ENCODE measurements around the gene PAK5. TPM values are rescaled to one million over a fixed set of nuclear protein-coding genes. Genes with fewer than 3 reads are reported as not detected.

PAK5 gene
- total RNA-seq, 1 donor from 2014 or later: not detected

DNA sequence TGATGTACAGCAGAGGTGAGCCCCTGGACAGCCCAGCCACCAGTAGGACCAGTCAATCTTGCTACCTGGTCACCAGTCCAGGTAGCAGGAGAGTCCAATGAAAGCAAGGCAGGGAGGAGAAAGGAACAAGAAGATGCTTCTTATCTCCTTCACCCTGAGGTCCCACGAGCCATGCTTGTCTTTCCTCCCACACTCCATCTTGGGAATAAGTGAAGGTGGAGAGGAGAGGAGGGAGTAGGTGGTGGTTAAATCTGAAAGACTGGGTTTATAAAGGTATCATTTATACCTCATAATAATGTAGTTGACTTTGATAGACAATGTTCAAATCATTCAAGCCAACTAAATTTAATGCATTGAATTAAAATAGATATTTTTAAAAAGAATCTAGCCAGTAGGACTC, 288.6 kb downstream of the PAK5 start:
- no peaks in the 10 kb centered on the region for H3K4me1 ChIP-seq
- no peak for DNase-seq (ENCODE audit: low spot score in 2 of 2)
- intact Hi-C loops (cut with DNase I): no loop called here
- H3K27ac ChIP-seq: no peak overlapping the region
- H3K4me3 ChIP-seq: no peak overlapping the region
- H3K9me3 ChIP-seq: no peaks in the 10 kb centered on the region
- no peaks in the 10 kb centered on the region for H3K27me3 ChIP-seq
- TF ChIP-seq, protein P1, sequence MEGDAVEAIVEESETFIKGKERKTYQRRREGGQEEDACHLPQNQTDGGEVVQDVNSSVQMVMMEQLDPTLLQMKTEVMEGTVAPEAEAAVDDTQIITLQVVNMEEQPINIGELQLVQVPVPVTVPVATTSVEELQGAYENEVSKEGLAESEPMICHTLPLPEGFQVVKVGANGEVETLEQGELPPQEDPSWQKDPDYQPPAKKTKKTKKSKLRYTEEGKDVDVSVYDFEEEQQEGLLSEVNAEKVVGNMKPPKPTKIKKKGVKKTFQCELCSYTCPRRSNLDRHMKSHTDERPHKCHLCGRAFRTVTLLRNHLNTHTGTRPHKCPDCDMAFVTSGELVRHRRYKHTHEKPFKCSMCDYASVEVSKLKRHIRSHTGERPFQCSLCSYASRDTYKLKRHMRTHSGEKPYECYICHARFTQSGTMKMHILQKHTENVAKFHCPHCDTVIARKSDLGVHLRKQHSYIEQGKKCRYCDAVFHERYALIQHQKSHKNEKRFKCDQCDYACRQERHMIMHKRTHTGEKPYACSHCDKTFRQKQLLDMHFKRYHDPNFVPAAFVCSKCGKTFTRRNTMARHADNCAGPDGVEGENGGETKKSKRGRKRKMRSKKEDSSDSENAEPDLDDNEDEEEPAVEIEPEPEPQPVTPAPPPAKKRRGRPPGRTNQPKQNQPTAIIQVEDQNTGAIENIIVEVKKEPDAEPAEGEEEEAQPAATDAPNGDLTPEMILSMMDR (IDR thresholded peaks at IDR 0.05): no peak
- H3K36me3 ChIP-seq: no peaks in the 10 kb centered on the region

DNA sequence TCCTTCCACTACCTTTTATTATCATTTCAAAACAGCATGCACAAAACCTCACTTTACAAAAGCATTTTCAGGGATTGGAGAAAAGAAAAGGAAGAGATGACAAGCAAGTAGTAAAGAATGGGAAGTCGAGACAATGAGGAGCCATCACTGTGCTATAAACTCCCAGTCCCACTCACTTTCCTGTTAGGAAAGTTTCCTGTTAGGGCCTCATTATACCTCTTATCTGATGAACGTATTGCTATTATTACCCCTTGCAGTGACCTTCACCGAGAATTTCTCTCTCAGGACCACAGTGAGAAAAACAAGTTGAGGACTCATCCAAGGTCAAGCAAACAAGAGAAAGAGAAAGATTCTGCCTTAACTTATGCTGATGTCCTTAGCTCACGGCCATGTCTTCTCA, 295.7 kb downstream of the PAK5 start:
- Histone ChIP-seq H3K4me1 (no peaks in the 10 kb centered on the region), H3K9me3 (no peaks in the 10 kb centered on the region), H3K36me3 (no peaks in the 10 kb centered on the region), H3K27me3 (no peaks in the 10 kb centered on the region), H3K4me3 (no peak overlapping the region), H3K27ac (no peak overlapping the region)
- TF ChIP-seq, protein P1 (IDR thresholded peaks at IDR 0.05): no peak
- intact Hi-C loops (cut with DNase I): no loop called here
- DNase-seq (ENCODE audit: low spot score in 2 of 2): no peak

DNA sequence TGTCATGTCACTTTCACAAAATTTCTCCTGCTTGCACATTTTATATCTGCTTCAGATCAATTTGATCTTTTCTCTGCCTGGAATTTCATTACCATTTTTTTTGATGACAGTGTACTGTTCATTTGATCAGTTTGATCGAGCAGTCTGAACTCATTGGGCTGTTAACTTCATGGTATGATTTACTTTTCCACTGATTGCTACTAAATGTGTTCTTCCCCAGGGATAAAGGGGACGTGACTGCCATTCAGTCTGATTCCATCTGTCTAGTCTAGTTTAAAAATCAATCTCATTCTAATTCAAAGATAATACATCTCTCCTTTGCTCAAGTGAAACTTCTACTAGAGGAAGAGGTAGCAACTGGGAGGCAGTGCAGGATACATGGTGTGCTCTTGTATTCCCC, 303.4 kb downstream of the PAK5 start:
- DNase-seq (ENCODE audit: low spot score in 2 of 2): no peak
- no peaks in the 10 kb centered on the region for H3K4me1 ChIP-seq
- no peak overlapping the region for H3K27ac ChIP-seq
- no peaks in the 10 kb centered on the region for H3K9me3 ChIP-seq
- TF ChIP-seq, protein P1 (IDR thresholded peaks at IDR 0.05): no peak
- H3K36me3 ChIP-seq: no peaks in the 10 kb centered on the region
- no peaks in the 10 kb centered on the region for H3K27me3 ChIP-seq
- H3K4me3 ChIP-seq: no peak overlapping the region
- intact Hi-C loops (cut with DNase I): no loop called here

DNA sequence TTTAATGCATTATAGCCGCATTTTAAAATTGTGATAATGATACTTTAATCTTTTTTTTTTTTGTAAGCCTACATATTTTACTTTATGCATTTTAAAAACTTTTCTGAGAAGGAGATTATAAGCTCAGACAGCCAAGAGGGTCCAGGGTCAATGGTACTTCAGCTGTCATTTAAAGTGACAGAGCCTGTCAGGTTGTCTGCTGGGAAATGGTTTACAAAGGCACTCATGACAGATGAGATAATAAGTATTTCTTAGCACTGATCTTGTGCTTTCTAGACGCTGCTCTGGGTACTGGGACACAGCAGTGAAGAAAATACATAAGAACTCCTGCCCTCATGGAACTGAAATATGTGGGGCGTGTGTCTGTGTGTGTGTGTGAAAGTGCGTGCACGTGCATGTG, 304.9 kb downstream of the PAK5 start:
- Histone ChIP-seq H3K27me3 (no peaks in the 10 kb centered on the region), H3K27ac (no peak overlapping the region), H3K4me3 (no peak overlapping the region), H3K9me3 (no peaks in the 10 kb centered on the region), H3K36me3 (no peaks in the 10 kb centered on the region), H3K4me1 (no peaks in the 10 kb centered on the region)
- intact Hi-C loops (cut with DNase I): no loop called here
- TF ChIP-seq, protein P1 (IDR thresholded peaks at IDR 0.05): no peak
- no peak for DNase-seq (ENCODE audit: low spot score in 2 of 2)

DNA sequence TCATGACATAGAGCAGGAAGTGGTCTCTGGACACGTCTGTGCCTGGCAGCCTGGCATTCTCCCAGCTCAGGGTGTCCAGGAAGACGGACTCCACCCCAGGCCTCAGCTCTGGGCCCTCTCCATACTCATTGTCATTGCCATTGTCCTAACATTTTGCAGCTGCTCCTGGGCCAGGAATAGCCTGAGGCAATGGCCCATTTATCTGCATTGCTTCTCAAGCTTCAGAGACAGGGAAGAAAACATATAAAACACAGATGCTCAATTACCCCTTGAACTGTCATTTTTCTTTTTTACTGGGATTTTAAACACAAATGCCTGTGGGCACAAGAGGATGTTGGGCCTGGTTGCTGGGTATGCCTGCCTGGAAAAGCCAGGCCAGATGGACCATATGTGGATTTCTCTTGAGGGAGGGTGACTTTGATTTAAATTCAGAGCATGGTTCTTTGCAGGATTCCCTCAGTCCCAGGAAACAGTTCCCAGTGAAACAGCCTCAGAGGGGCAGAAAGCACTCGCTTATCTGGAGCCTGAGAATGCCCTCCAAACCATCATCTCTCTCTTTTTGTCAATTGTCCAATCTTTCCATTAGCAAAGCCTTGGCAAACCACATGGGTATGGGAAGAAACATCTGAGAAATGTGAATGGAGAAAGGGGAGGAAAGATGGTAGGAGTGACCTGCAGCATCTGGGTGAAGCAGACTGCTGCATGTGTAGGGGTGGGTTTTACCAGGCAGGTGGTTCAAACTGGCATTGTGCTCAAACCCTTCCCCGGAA, 306.6 kb downstream of the PAK5 start:
- no peaks in the 10 kb centered on the region for H3K4me1 ChIP-seq
- no peak for DNase-seq (ENCODE audit: low spot score in 2 of 2)
- H3K27me3 ChIP-seq: no peaks in the 10 kb centered on the region
- intact Hi-C loops (cut with DNase I): no loop called here
- TF ChIP-seq, protein P1 (IDR thresholded peaks at IDR 0.05): no peak
- no peak overlapping the region for H3K27ac ChIP-seq
- no peaks in the 10 kb centered on the region for H3K36me3 ChIP-seq
- H3K9me3 ChIP-seq: no peaks in the 10 kb centered on the region
- H3K4me3 ChIP-seq: no peak overlapping the region
